PC-3 (cell line): ENCODE results near the gene CFAP299. TPM values are rescaled to one million over a fixed set of nuclear protein-coding genes. Genes with fewer than 3 reads are reported as not detected.
A peak's percentile ranks its signal among the peaks of the same experiment; 100 is the strongest.
"Not testable (repeated sequence)": the region's sequence is repeated elsewhere in the genome, so short reads cannot be mapped to it uniquely, and the experiment has no call there.

Experiments
- ATAC-seq: fragments of 200-7000 bp; cut with Tn5 transposase; 2 replicates; pipeline ENCODE4 v1.9.1; 2020; ENCODE audit warnings: mild to moderate bottlenecking, moderate library complexity
- BruUV-seq: library from RNA; stranded (reverse); fragments of 400-500 nt; replicated peaks from 2 replicates; lab custom pipeline; 2021; lab: Mats Ljungman, UMichigan
- CTCF ChIA-PET: fragments of 300-600 bp; sonication (Branson Sonifier 250); formaldehyde crosslinking; loops from one replicate; lab custom pipeline; 2022; ENCODE audit warnings: antibody characterized with exemption; lab: Charles Lee
- POLR2A ChIA-PET: fragments of 300-600 bp; sonication (Branson Sonifier 250); formaldehyde crosslinking; loops from one replicate; lab custom pipeline; 2022; ENCODE audit warnings: antibody characterized with exemption; ENCODE audit not compliant: unreplicated experiment; lab: Charles Lee
- DNase-seq: peaks from one replicate; pipeline ENCODE4 v3.0.0-alpha.2; 2015
- H2AFZ ChIP-seq: fragments of 300-600 bp; sonication (generic); 2 replicates; pipeline ENCODE4 v1.6.0; 2016; ENCODE audit warnings: antibody characterized with exemption, low read length
- H3F3A ChIP-seq: fragments of 300-600 bp; sonication (generic); one replicate; pipeline ENCODE4 v1.6.0; 2017; ENCODE audit warnings: antibody characterized with exemption, low read length, control low read depth, mild to moderate bottlenecking; ENCODE audit not compliant: unreplicated experiment
- H3K27ac ChIP-seq: fragments of 300-600 bp; sonication (generic); 2 replicates; pipeline ENCODE4 v1.5.1; 2016; ENCODE audit warnings: mild to moderate bottlenecking, low read length
- H3K27me3 ChIP-seq: fragments of 300-600 bp; sonication (generic); 2 replicates; pipeline ENCODE4 v1.6.1; 2016; ENCODE audit warnings: low read length, mixed read lengths
- H3K36me3 ChIP-seq: fragments of 300-600 bp; sonication (generic); 2 replicates; pipeline ENCODE4 v1.6.1; 2016; ENCODE audit warnings: low read depth, mixed run types, low read length, mixed read lengths
- H3K4me1 ChIP-seq: fragments of 300-600 bp; sonication (generic); 2 replicates; pipeline ENCODE4 v1.5.1; 2016; ENCODE audit warnings: low read length; ENCODE audit not compliant: insufficient read depth
- H3K4me2 ChIP-seq: fragments of 300-600 bp; sonication (generic); 2 replicates; pipeline ENCODE4 v1.6.0; 2016; ENCODE audit warnings: low read length
- H3K4me3 ChIP-seq: fragments of 300-600 bp; sonication (generic); 2 replicates; pipeline ENCODE4 v1.5.1; 2016; ENCODE audit warnings: mild to moderate bottlenecking, low read length, mixed read lengths
- H3K79me2 ChIP-seq: fragments of 300-600 bp; sonication (generic); 2 replicates; pipeline ENCODE4 v1.6.1; 2017; ENCODE audit warnings: low read length, mixed read lengths
- H3K9ac ChIP-seq: fragments of 300-600 bp; sonication (generic); 2 replicates; pipeline ENCODE4 v1.6.0; 2016; ENCODE audit warnings: mild to moderate bottlenecking, low read length
- H3K9me2 ChIP-seq: fragments of 300-600 bp; sonication (generic); replicated peaks from 2 replicates; pipeline ENCODE4 v1.6.1; 2016; ENCODE audit warnings: mixed run types, low read length, mixed read lengths
- H3K9me3 ChIP-seq: fragments of 300-600 bp; sonication (generic); 2 replicates; pipeline ENCODE4 v1.6.1; 2016; ENCODE audit warnings: low read length, mixed read lengths
- H4K20me1 ChIP-seq: fragments of 300-600 bp; sonication (generic); 2 replicates; pipeline ENCODE4 v1.6.1; 2016; ENCODE audit warnings: low read length, mixed read lengths
- CTCF ChIP-seq: fragments of 300-600 bp; sonication (generic); conservative IDR thresholded peaks from 2 replicates; pipeline ENCODE4 v1.5.1; 2017; ENCODE audit warnings: antibody characterized with exemption, low read depth, mild to moderate bottlenecking, low read length
- EZH2 ChIP-seq: fragments of 300-600 bp; sonication (generic); IDR thresholded peaks from one replicate; pipeline ENCODE4 v1.6.1; 2017; ENCODE audit warnings: antibody characterized with exemption, mild to moderate bottlenecking, low read length; ENCODE audit not compliant: unreplicated experiment
- EZH2phosphoT487 ChIP-seq: fragments of 300-600 bp; sonication (generic); IDR thresholded peaks from 2 replicates; pipeline ENCODE4 v1.6.1; 2018; ENCODE audit warnings: mild to moderate bottlenecking, antibody characterized with exemption, low read length, borderline replicate concordance
- intact Hi-C: fragments of 100-400 bp; cut with micrococcal nuclease; formaldehyde crosslinking; loops from 2 replicates; pipeline ENCODE4 v1.9.0; 2023
- total RNA-seq: library from RNA; depleted of rRNA; stranded (reverse); fragments of >200 nt; gene quantifications from 2 replicates; pipeline ENCODE4 v1.2.3, GENCODE V29; 2014

The CFAP299 gene
- total RNA-seq, 1 experiment from 2014 or later: not detected

GRCh38 chr4:80313627-80314026, 21.9 kb upstream of the CFAP299 start:
- intact Hi-C loops: loop anchor here (10.0 kb wide), 1 partner anchor 289 kb away; no protein-coding TSS in a partner anchor
- H3K36me3 ChIP-seq: no peaks in the 10 kb centered on the region
- POLR2A ChIA-PET: no interaction called here

GRCh38 chr4:80315848-80316247, 19.7 kb upstream of the CFAP299 start:
- H3K36me3 ChIP-seq, H3K9me2 ChIP-seq, H3K27ac ChIP-seq, H3K27me3 ChIP-seq, CTCF ChIA-PET, H3K79me2 ChIP-seq, H4K20me1 ChIP-seq, H3F3A ChIP-seq, H3K9me3 ChIP-seq, H3K4me2 ChIP-seq, BruUV-seq, H2AFZ ChIP-seq, POLR2A ChIA-PET, H3K4me3 ChIP-seq, H3K9ac ChIP-seq: not testable (repeated sequence)
- DNase-seq (peak; percentile 80), ATAC-seq (peak; percentile 80)
- H3K4me1 ChIP-seq: peaks cover 22% of the 10 kb centered on the region
- intact Hi-C loops: loop anchor here (10.0 kb wide), 1 partner anchor 291 kb away; no protein-coding TSS in a partner anchor

More at GRCh38 chr4:80313627-80314026, 21.9 kb upstream of the CFAP299 start:
- CTCF ChIA-PET: no interaction called here
- no peak overlapping the region for H3K9ac ChIP-seq
- H3K79me2 ChIP-seq: no peaks in the 10 kb centered on the region
- DNase-seq (no peak), ATAC-seq (no peak)
- no peak overlapping the region for H3K27ac ChIP-seq
- no TSS peak for BruUV-seq
- no peak overlapping the region for H3K4me3 ChIP-seq
- peaks cover 36% of the 10 kb centered on the region for H3K4me1 ChIP-seq
- no peaks in the 10 kb centered on the region for H3K27me3 ChIP-seq
- no peak overlapping the region for H3K4me2 ChIP-seq
- no peak overlapping the region for H2AFZ ChIP-seq
- no peaks in the 10 kb centered on the region for H4K20me1 ChIP-seq
- H3K9me3 ChIP-seq: no peaks in the 10 kb centered on the region
- no peak for TF ChIP-seq EZH2
- TF ChIP-seq CTCF: no peak
- no peak for TF ChIP-seq EZH2phosphoT487
- no peaks in the 10 kb centered on the region for H3F3A ChIP-seq
- H3K9me2 ChIP-seq: no peaks in the 10 kb centered on the region

GRCh38 chr4:80321341-80321740, 14.2 kb upstream of the CFAP299 start:
- ChIA-PET CTCF (no interaction called here), POLR2A (no interaction called here)
- Histone ChIP-seq H3K27ac (no peak overlapping the region), H3K27me3 (no peaks in the 10 kb centered on the region), H2AFZ (no peak overlapping the region), H3K4me3 (no peak overlapping the region), H3K9me3 (no peaks in the 10 kb centered on the region), H3K4me1 (peaks cover 14% of the 10 kb centered on the region), H3K36me3 (no peaks in the 10 kb centered on the region), H3K9me2 (no peaks in the 10 kb centered on the region), H4K20me1 (no peaks in the 10 kb centered on the region), H3K9ac (no peak overlapping the region), H3F3A (no peaks in the 10 kb centered on the region), H3K4me2 (no peak overlapping the region), H3K79me2 (no peaks in the 10 kb centered on the region)
- ATAC-seq (no peak), DNase-seq (no peak)
- intact Hi-C loops: no loop called here
- BruUV-seq: no TSS peak
- TF ChIP-seq EZH2phosphoT487: no peak
- TF ChIP-seq EZH2: no peak
- TF ChIP-seq CTCF: no peak
